Ovary (tissue), 9 donors: ENCODE results near the gene FAAH. TPM values are rescaled to one million over a fixed set of nuclear protein-coding genes. Genes with fewer than 3 reads are reported as not detected.

Experiments used
- DNase-seq, 5 donors: peaks; one replicate each; pipeline ENCODE4 v3.0.0-alpha.2; 2019 to 2020
- H3K27ac ChIP-seq, 2 donors: fragments of 200-600 bp; one replicate each; pipeline versions ENCODE4 v1.5.1 to v1.8.0; 2019 to 2022
- H3K27me3 ChIP-seq: fragments of 200-600 bp; one replicate; pipeline ENCODE4 v1.8.0; 2022
- H3K36me3 ChIP-seq: fragments of 200-600 bp; sonication (generic); one replicate; pipeline ENCODE4 v1.5.1; 2019
- H3K4me1 ChIP-seq: one replicate; pipeline ENCODE4 v1.8.1; 2013; ENCODE audit warnings: mild to moderate bottlenecking, moderate library complexity; ENCODE audit not compliant: insufficient read depth
- H3K4me3 ChIP-seq: fragments of 200-600 bp; sonication (generic); one replicate; pipeline ENCODE4 v1.5.1; 2017
- H3K9me3 ChIP-seq, 2 donors: fragments of 200-600 bp in 1 of 2; sonication (generic) in 1 of 2; one replicate each; pipeline versions ENCODE4 v1.5.1 to v1.8.1; 2013 to 2019; ENCODE audit warnings: mild to moderate bottlenecking in 1 of 2, moderate library complexity in 1 of 2
- CTCF ChIP-seq, 3 donors: fragments of 450-650 bp in 2 of 3; fragments of 200-600 bp in 1 of 3; IDR thresholded peaks; one replicate each; pipeline versions ENCODE4 v1.5.1 to v1.8.0; 2016 to 2022; ENCODE audit warnings: antibody characterized with exemption in 3 of 3, mild to moderate bottlenecking in 1 of 3
- EP300 ChIP-seq: sonication (generic); formaldehyde crosslinking; IDR thresholded peaks from one replicate; pipeline ENCODE4 v1.6.1; 2017; ENCODE audit warnings: antibody characterized with exemption
- POLR2A ChIP-seq: fragments of 450-650 bp; IDR thresholded peaks from one replicate; pipeline ENCODE4 v1.6.1; 2017; ENCODE audit warnings: antibody characterized with exemption, mild to moderate bottlenecking, moderate library complexity
- whole genome bisulfite sequencing, 3 donors: extraction: QIAGEN DNeasy Blood & Tissue Kit in 1 of 3; methylation state at CpG; one replicate each; pipeline versions ENCODE4 v1.1.5 to v1.1.7; 2013 to 2017; 5-methylcytosine and 5-hydroxymethylcytosine counted together
- intact Hi-C, 4 donors: fragments of 100-400 bp; cut with DNase I; formaldehyde crosslinking; loops; one replicate each; pipeline versions ENCODE4 v1.11.0 to v1.15.1; 2022 to 2023
- polyA plus RNA-seq, 2 donors: library from polyadenylated mRNA; stranded (reverse); fragments of 200-250 nt in 1 of 2; fragments of 350-450 nt in 1 of 2; fragmentation: Illumina TruSeq in 1 of 2; extraction: RNeasy Lipid Tissue Mini Kit (QIAGEN cat#74804) in 1 of 2; gene quantifications; one replicate each; pipeline ENCODE4 v1.2.3, GENCODE V29; 2013 to 2014
- total RNA-seq, 7 donors: library from RNA; depleted of rRNA in 2 of 7; stranded (reverse); fragments of >200 nt in 2 of 7; fragmentation: NEBNext Ultra II Directional in 3 of 7; extraction: Animal tissue kit (Norgen Biotek cat#: 25700) in 3 of 7; gene quantifications; one replicate each; pipeline versions ENCODE4 v1.1.0 to v1.2.4, GENCODE V29; 2016 to 2023
- donor health status: DM: no; HTN: no; CAD: no; lungs with moderate emphysema.
- donor health status: DM: no; HTN: no; CAD: no.
- donor health status: Bipolar disorder and iron deficiency.
- donor health status: DM: yes; HTN: yes; CAD: no.
- donor health status: DM: no; HTN: no; CAD: no.
- donor health status: DM: yes; HTN: yes; CAD: no.

Gene FAAH
- total and polyA plus RNA-seq, 9 donors: 1.3 to 32.7 (median 8.4) TPM

GRCh38 chr1:46400421-46400820 is 6.3 kb downstream of the FAAH start:
- Histone ChIP-seq H3K4me3 (no peak overlapping the region), H3K27me3 (no peaks in the 10 kb centered on the region), H3K4me1 (peaks cover 3% of the 10 kb centered on the region), H3K27ac (no peak overlapping the region), H3K9me3 (no peaks in the 10 kb centered on the region), H3K36me3 (no peaks in the 10 kb centered on the region)
- 69 to 77% (median 72%) methylated on average over 4 of the region's 4 CpGs for WGBS, 3 donors
- no peak for DNase-seq
- no peak for TF ChIP-seq CTCF (IDR thresholded peaks at IDR 0.05)
- no peak for TF ChIP-seq POLR2A
- TF ChIP-seq EP300: no peak
- intact Hi-C loops: loop anchor here in 1 of 4 donors (10.0 kb wide), 1 partner anchor 774 kb away; no protein-coding TSS in a partner anchor

DNA sequence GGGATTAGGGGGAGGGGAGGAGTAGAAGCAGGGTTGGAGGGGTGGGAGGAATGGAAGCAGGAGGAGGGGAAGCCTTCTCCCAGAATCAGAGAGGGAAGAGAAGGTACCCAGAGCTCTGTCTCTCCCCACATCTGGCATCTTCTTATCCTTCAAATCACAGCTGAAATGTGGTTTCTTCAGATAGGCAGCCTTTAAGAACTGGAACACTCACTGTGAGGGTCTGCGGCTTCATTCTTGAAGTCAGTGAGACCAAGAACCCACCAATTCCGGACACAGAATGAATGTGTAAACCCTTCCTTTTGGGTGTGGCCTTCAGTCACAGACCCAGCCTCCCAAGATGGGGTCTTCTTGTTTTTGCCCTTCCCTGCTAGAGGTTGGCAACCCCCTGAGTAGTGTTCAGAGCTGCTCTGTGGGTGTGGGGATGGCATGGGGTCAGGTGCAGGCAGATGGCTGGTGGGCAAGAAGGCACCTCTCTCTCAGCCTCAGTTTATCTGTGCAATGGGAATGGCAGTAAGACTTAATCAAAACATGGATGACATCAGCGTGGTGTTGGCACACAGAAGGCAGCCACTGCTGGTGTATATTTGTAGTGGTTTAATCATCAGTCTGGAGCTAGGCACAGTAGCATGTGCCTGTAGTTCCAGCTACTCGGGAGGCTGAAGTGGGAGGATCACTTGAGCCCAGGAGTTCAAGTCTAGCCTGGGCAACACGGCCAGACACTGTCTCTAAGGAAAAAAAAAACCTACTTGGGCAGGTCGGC is 7.2 kb downstream of the FAAH start:
- no peaks in the 10 kb centered on the region for H3K9me3 ChIP-seq
- WGBS, 3 donors: 54 to 72% (median 64%) methylated on average over 6 of the region's 6 CpGs
- H3K27me3 ChIP-seq: no peaks in the 10 kb centered on the region
- TF ChIP-seq CTCF (IDR thresholded peaks at IDR 0.05) (no peak), EP300 (no peak)
- no peaks in the 10 kb centered on the region for H3K36me3 ChIP-seq
- no peak for DNase-seq
- intact Hi-C loops: loop anchor here in 1 of 4 donors (10.0 kb wide), 1 partner anchor 773 kb away; no protein-coding TSS in a partner anchor
- no peak overlapping the region for H3K4me3 ChIP-seq
- peaks cover 3% of the 10 kb centered on the region for H3K4me1 ChIP-seq
- H3K27ac ChIP-seq: peak overlapping the region in 1 of 2 donors; percentile 40

DNA sequence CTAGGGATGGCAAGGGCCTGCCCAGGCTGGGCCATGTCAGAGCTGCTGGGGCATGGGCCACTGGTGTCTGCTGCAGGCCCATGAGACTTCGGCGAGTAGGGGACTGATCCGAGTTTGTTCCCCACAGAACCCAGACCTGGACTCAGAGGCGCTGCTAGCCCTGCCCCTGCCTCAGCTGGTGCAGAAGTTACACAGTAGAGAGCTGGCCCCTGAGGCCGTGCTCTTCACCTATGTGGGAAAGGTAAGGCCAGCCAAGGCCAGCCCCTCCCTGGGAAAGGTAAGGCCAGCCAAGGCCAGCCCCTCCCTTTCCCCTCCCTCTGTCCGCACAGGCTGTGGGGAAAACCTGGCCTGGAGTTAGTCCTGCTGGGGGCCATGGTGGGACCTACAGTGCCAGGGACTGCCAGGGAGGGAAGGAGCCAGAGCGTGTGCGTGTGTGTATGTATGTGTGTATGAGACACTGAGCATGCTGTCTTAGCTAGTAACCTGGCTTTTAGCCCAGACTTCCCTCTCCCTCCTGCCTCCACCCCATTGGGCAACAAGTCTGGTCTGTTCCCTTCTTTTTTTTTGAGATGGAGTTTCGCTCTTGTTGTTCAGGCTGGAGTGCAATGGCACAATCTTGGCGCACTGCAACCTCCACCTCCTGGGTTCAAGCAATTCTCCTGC is 8.0 kb downstream of the FAAH start:
- peaks cover 3% of the 10 kb centered on the region for H3K4me1 ChIP-seq
- no peak overlapping the region for H3K4me3 ChIP-seq
- H3K36me3 ChIP-seq: no peaks in the 10 kb centered on the region
- intact Hi-C loops: loop anchor here in 1 of 4 donors (10.0 kb wide), 1 partner anchor 773 kb away; no protein-coding TSS in a partner anchor
- peak; percentile 51 to 68 (median 65) for DNase-seq
- H3K9me3 ChIP-seq: no peaks in the 10 kb centered on the region
- H3K27me3 ChIP-seq: no peaks in the 10 kb centered on the region
- WGBS, 3 donors: 26 to 33% (median 32%) methylated on average over 10 of the region's 10 CpGs
- no peak for TF ChIP-seq CTCF (IDR thresholded peaks at IDR 0.05)
- peak overlapping the region in 1 of 2 donors; percentile 40 for H3K27ac ChIP-seq

- intact Hi-C loops: loop anchor here in 1 of 4 donors (10.0 kb wide), 1 partner anchor 771 kb away; no protein-coding TSS in a partner anchor
Observed at GRCh38 chr1:46403916-46404315, 9.8 kb downstream of the FAAH start.

More at GRCh38 chr1:46403916-46404315, 9.8 kb downstream of the FAAH start:
- 91 to 96% (median 96%) methylated on average over 5 of the region's 5 CpGs for WGBS, 3 donors
- H3K4me3 ChIP-seq: no peak overlapping the region
- peaks cover 3% of the 10 kb centered on the region for H3K4me1 ChIP-seq
- TF ChIP-seq POLR2A (no peak), EP300 (no peak), CTCF (IDR thresholded peaks at IDR 0.05) (no peak)
- H3K36me3 ChIP-seq: no peaks in the 10 kb centered on the region
- H3K27ac ChIP-seq: no peak overlapping the region
- no peaks in the 10 kb centered on the region for H3K27me3 ChIP-seq
- no peaks in the 10 kb centered on the region for H3K9me3 ChIP-seq
- DNase-seq: no peak
